Activated CD8-positive, alpha-beta T cell treated with anti-CD3 and anti-CD28 coated beads for 36 hours (primary cell): ENCODE measurements around the gene OR9A4. TPM values are rescaled to one million over a fixed set of nuclear protein-coding genes. Genes with fewer than 3 reads are reported as not detected.

ENCODE experiments used
- ATAC-seq: fragments of 200-7000 bp; cut with Tn5 transposase; one replicate; pipeline ENCODE4 v1.10.0; 2021; ENCODE audit warnings: mild to moderate bottlenecking, moderate library complexity
- CTCF ChIA-PET: fragments of 350-600 bp; sonication (Branson Sonifier 250); formaldehyde crosslinking; loops from one replicate; lab custom pipeline; 2021; ENCODE audit warnings: antibody characterized with exemption; lab: Charles Lee
- POLR2A ChIA-PET: fragments of 350-600 bp; sonication (Branson Sonifier 250); formaldehyde crosslinking; loops from one replicate; lab custom pipeline; 2021; ENCODE audit warnings: antibody characterized with exemption; lab: Charles Lee
- DNase-seq: peaks from one replicate; pipeline ENCODE4 v3.0.0-alpha.2; 2020
- H3K27ac Mint-ChIP-seq: one replicate; pipeline ENCODE4 v1.8.0; 2021; ENCODE audit warnings: mild to moderate bottlenecking, mixed read lengths
- H3K27me3 Mint-ChIP-seq: one replicate; pipeline ENCODE4 v1.8.0; 2021; ENCODE audit warnings: mixed read lengths
- H3K36me3 Mint-ChIP-seq: one replicate; pipeline ENCODE4 v1.8.0; 2021; ENCODE audit warnings: low read depth, mixed read lengths
- H3K4me1 Mint-ChIP-seq: one replicate; pipeline ENCODE4 v1.8.0; 2021; ENCODE audit warnings: low read depth, mixed read lengths
- H3K4me3 Mint-ChIP-seq: one replicate; pipeline ENCODE4 v1.8.0; 2021; ENCODE audit warnings: mild to moderate bottlenecking, moderate library complexity, mixed read lengths
- H3K9me3 Mint-ChIP-seq: one replicate; pipeline ENCODE4 v1.8.0; 2021; ENCODE audit warnings: mixed read lengths
- CTCF ChIP-seq: fragments of 200-600 bp; IDR thresholded peaks from one replicate; pipeline ENCODE4 v1.8.0; 2022; ENCODE audit warnings: antibody characterized with exemption, mild to moderate bottlenecking
- intact Hi-C: fragments of 100-400 bp; cut with micrococcal nuclease; formaldehyde crosslinking; loops from one replicate; pipeline ENCODE4 v1.10.0; 2022
- total RNA-seq, 2 experiments: library from RNA; stranded (reverse); gene quantifications; one replicate each; pipeline ENCODE4 v1.2.3, GENCODE V29; 2021

The OR9A4 gene
- total RNA-seq, 2 experiments from 2014 or later: not detected

- CTCF ChIA-PET: no interaction called here
- Mint-ChIP-seq H3K9me3 (no peaks in the 10 kb centered on the region), H3K36me3 (no peaks in the 10 kb centered on the region), H3K4me1 (peaks cover 3% of the 10 kb centered on the region), H3K4me3 (no peak overlapping the region), H3K27ac (no peak overlapping the region), H3K27me3 (peaks cover 4% of the 10 kb centered on the region)
- POLR2A ChIA-PET: no interaction called here
- TF ChIP-seq CTCF: no peak
- intact Hi-C loops: no loop called here
- no peak for ATAC-seq
- DNase-seq: no peak
Measured at GRCh38 chr7:141949451-141949850, 33.3 kb downstream of the OR9A4 start.

- H3K27ac Mint-ChIP-seq: no peak overlapping the region
- peaks cover 4% of the 10 kb centered on the region for H3K27me3 Mint-ChIP-seq
- ChIA-PET CTCF (no interaction called here), POLR2A (no interaction called here)
- H3K4me1 Mint-ChIP-seq: peaks cover 3% of the 10 kb centered on the region
- H3K36me3 Mint-ChIP-seq: no peaks in the 10 kb centered on the region
- TF ChIP-seq CTCF: no peak
- no peaks in the 10 kb centered on the region for H3K9me3 Mint-ChIP-seq
- DNase-seq: no peak
- no peak for ATAC-seq
- H3K4me3 Mint-ChIP-seq: no peak overlapping the region
- intact Hi-C loops: no loop called here
Measured at GRCh38 chr7:141949911-141950310, 33.7 kb downstream of the OR9A4 start.

GRCh38 chr7:141950806-141951205 lies 34.6 kb downstream of the OR9A4 start:
- Mint-ChIP-seq H3K4me1 (no peaks in the 10 kb centered on the region), H3K4me3 (no peak overlapping the region), H3K27ac (no peak overlapping the region), H3K27me3 (peaks cover 4% of the 10 kb centered on the region), H3K9me3 (no peaks in the 10 kb centered on the region), H3K36me3 (no peaks in the 10 kb centered on the region)
- CTCF ChIA-PET: no interaction called here
- no peak for TF ChIP-seq CTCF
- POLR2A ChIA-PET: no interaction called here
- intact Hi-C loops: no loop called here
- no peak for DNase-seq
- ATAC-seq: no peak

GRCh38 chr7:141952461-141952860 lies 36.3 kb downstream of the OR9A4 start:
- intact Hi-C loops: no loop called here
- ChIA-PET POLR2A (no interaction called here), CTCF (interaction anchor here (1.5 kb wide), 1 partner anchor 23 kb away, joined by 3 read pairs; no protein-coding TSS in a partner anchor)
- Mint-ChIP-seq H3K27ac (no peak overlapping the region), H3K9me3 (no peaks in the 10 kb centered on the region), H3K27me3 (peaks cover 4% of the 10 kb centered on the region), H3K4me1 (no peaks in the 10 kb centered on the region), H3K4me3 (no peak overlapping the region), H3K36me3 (no peaks in the 10 kb centered on the region)
- no peak for DNase-seq
- ATAC-seq: no peak
- no peak for TF ChIP-seq CTCF

GRCh38 chr7:141954334-141954733 lies 38.1 kb downstream of the OR9A4 start:
- ChIA-PET CTCF (no interaction called here), POLR2A (no interaction called here)
- intact Hi-C loops: no loop called here
- Mint-ChIP-seq H3K27ac (no peak overlapping the region), H3K36me3 (no peaks in the 10 kb centered on the region), H3K27me3 (peaks cover 4% of the 10 kb centered on the region), H3K4me1 (no peaks in the 10 kb centered on the region), H3K9me3 (no peaks in the 10 kb centered on the region), H3K4me3 (no peak overlapping the region)
- no peak for ATAC-seq
- no peak for TF ChIP-seq CTCF
- DNase-seq: no peak
